Activated B cell treated with CpG ODN at 0.5 μM for 24 hours (primary cell): Measurements from ENCODE around the gene LCNL1. TPM values are rescaled to one million over a fixed set of nuclear protein-coding genes. Genes with fewer than 3 reads are reported as not detected.

Experiments used
- ATAC-seq: fragments of 200-7000 bp; cut with Tn5 transposase; one replicate; pipeline ENCODE4 v1.10.0; 2021; ENCODE audit warnings: low read depth, mild to moderate bottlenecking, moderate library complexity
- CTCF ChIA-PET: fragments of 350-600 bp; sonication (Branson Sonifier 250); formaldehyde crosslinking; loops from one replicate; lab custom pipeline; 2021; ENCODE audit warnings: antibody characterized with exemption; lab: Charles Lee
- POLR2A ChIA-PET: fragments of 350-600 bp; sonication (Branson Sonifier 250); formaldehyde crosslinking; loops from one replicate; lab custom pipeline; 2021; ENCODE audit warnings: antibody characterized with exemption; lab: Charles Lee
- DNase-seq: peaks from one replicate; pipeline ENCODE4 v3.0.0; 2022
- H3K27ac Mint-ChIP-seq: one replicate; pipeline ENCODE4 v1.8.0; 2020; ENCODE audit warnings: mixed read lengths
- H3K27me3 Mint-ChIP-seq: one replicate; pipeline ENCODE4 v1.8.0; 2021; ENCODE audit warnings: mixed read lengths
- H3K36me3 Mint-ChIP-seq: one replicate; pipeline ENCODE4 v1.8.0; 2021; ENCODE audit warnings: low read depth, mixed read lengths
- H3K4me1 Mint-ChIP-seq: one replicate; pipeline ENCODE4 v1.8.0; 2021; ENCODE audit warnings: mixed read lengths
- H3K4me3 Mint-ChIP-seq: one replicate; pipeline ENCODE4 v1.8.0; 2020; ENCODE audit warnings: mild to moderate bottlenecking, mixed read lengths
- H3K9me3 Mint-ChIP-seq: one replicate; pipeline ENCODE4 v1.8.0; 2020; ENCODE audit warnings: mixed read lengths
- CTCF ChIP-seq: fragments of 200-600 bp; IDR thresholded peaks from one replicate; pipeline ENCODE4 v1.8.0; 2022; ENCODE audit warnings: antibody characterized with exemption, mild to moderate bottlenecking
- intact Hi-C: fragments of 100-400 bp; cut with micrococcal nuclease; formaldehyde crosslinking; loops from one replicate; pipeline ENCODE4 v1.15.1; 2024
- total RNA-seq: library from RNA; stranded (reverse); gene quantifications from 2 replicates; pipeline ENCODE4 v1.2.3, GENCODE V29; 2022

LCNL1 gene
- total RNA-seq, 1 donor from 2014 or later: not detected

- no peak for TF ChIP-seq CTCF
- intact Hi-C loops: no loop called here
- Mint-ChIP-seq H3K27me3 (no peaks in the 10 kb centered on the region), H3K36me3 (peaks cover 8% of the 10 kb centered on the region), H3K27ac (no peak overlapping the region), H3K4me3 (no peak overlapping the region), H3K9me3 (no peaks in the 10 kb centered on the region), H3K4me1 (no peaks in the 10 kb centered on the region)
- CTCF ChIA-PET: no interaction called here
- POLR2A ChIA-PET: no interaction called here
- ATAC-seq (no peak), DNase-seq (no peak)
Observed at GRCh38 chr9:137011907-137012675, 29.3 kb downstream of the LCNL1 start.

GRCh38 chr9:137012694-137013570 lies 30.1 kb downstream of the LCNL1 start:
- Mint-ChIP-seq H3K4me3 (no peak overlapping the region), H3K4me1 (no peaks in the 10 kb centered on the region), H3K9me3 (no peaks in the 10 kb centered on the region), H3K27ac (no peak overlapping the region), H3K27me3 (no peaks in the 10 kb centered on the region), H3K36me3 (peaks cover 8% of the 10 kb centered on the region)
- DNase-seq (no peak), ATAC-seq (no peak)
- CTCF ChIA-PET: no interaction called here
- no peak for TF ChIP-seq CTCF
- POLR2A ChIA-PET: no interaction called here
- intact Hi-C loops: no loop called here

- intact Hi-C loops: no loop called here
- ATAC-seq (no peak), DNase-seq (no peak)
- no peaks in the 10 kb centered on the region for H3K9me3 Mint-ChIP-seq
- no peak overlapping the region for H3K4me3 Mint-ChIP-seq
- no peak overlapping the region for H3K27ac Mint-ChIP-seq
- POLR2A ChIA-PET: no interaction called here
- CTCF ChIA-PET: no interaction called here
- no peaks in the 10 kb centered on the region for H3K27me3 Mint-ChIP-seq
- TF ChIP-seq CTCF: no peak
- no peaks in the 10 kb centered on the region for H3K4me1 Mint-ChIP-seq
- H3K36me3 Mint-ChIP-seq: peaks cover 8% of the 10 kb centered on the region
Observed at GRCh38 chr9:137013571-137013940, 30.8 kb downstream of the LCNL1 start.

- ChIA-PET POLR2A (no interaction called here), CTCF (no interaction called here)
- Mint-ChIP-seq H3K4me1 (no peaks in the 10 kb centered on the region), H3K9me3 (no peaks in the 10 kb centered on the region), H3K4me3 (no peak overlapping the region), H3K27ac (no peak overlapping the region), H3K36me3 (peaks cover 8% of the 10 kb centered on the region), H3K27me3 (no peaks in the 10 kb centered on the region)
- DNase-seq (no peak), ATAC-seq (no peak)
- intact Hi-C loops: no loop called here
- TF ChIP-seq CTCF: no peak
Observed at GRCh38 chr9:137014166-137014565, 31.4 kb downstream of the LCNL1 start.
